ENCODE results near the gene P2RX1.

GRCh38 chr17:3921502-3922319 lies 5.4 kb upstream of the P2RX1 start:
- TF ChIP-seq, protein P1, sequence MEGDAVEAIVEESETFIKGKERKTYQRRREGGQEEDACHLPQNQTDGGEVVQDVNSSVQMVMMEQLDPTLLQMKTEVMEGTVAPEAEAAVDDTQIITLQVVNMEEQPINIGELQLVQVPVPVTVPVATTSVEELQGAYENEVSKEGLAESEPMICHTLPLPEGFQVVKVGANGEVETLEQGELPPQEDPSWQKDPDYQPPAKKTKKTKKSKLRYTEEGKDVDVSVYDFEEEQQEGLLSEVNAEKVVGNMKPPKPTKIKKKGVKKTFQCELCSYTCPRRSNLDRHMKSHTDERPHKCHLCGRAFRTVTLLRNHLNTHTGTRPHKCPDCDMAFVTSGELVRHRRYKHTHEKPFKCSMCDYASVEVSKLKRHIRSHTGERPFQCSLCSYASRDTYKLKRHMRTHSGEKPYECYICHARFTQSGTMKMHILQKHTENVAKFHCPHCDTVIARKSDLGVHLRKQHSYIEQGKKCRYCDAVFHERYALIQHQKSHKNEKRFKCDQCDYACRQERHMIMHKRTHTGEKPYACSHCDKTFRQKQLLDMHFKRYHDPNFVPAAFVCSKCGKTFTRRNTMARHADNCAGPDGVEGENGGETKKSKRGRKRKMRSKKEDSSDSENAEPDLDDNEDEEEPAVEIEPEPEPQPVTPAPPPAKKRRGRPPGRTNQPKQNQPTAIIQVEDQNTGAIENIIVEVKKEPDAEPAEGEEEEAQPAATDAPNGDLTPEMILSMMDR (IDR thresholded peaks at IDR 0.05; ENCODE audit: low read length): no peak
- TF ChIP-seq EZH2 (optimal IDR thresholded peaks at IDR 0.05; ENCODE audit: low read depth, low read length) (no peak), EZH2phosphoT487 (IDR thresholded peaks at IDR 0.05; ENCODE audit: low read length) (no peak)

Data from MM.1S (cell line).